Natural killer cell treated with Interleukin-12 subunit alpha and Interleukin-12 subunit beta and Interleukin-15 and Interleukin-18, amount 100 ng/mL, for 72 hours (primary cell): ENCODE measurements around the gene CANX. TPM values are rescaled to one million over a fixed set of nuclear protein-coding genes. Genes with fewer than 3 reads are reported as not detected.
"Not testable (repeated sequence)": the region's sequence is repeated elsewhere in the genome, so short reads cannot be mapped to it uniquely, and the experiment has no call there.

Source experiments
- ATAC-seq, 2 donors: fragments of 150-1000 bp; cut with Tn5 transposase in 1 of 2; sonication (Bioruptor Pico), chemical (Tn5 transposase) in 1 of 2; 2 replicates each; pipeline ENCODE4 v1.10.0; 2021
- DNase-seq: peaks from one replicate; pipeline ENCODE4 v3.0.0; 2022; ENCODE audit warnings: low spot score
- H3K27ac Mint-ChIP-seq, 2 donors: 1 replicate in 1 of 2; 2 replicates in 1 of 2; pipeline ENCODE4 v1.8.0; 2022; ENCODE audit warnings: mixed read lengths in 2 of 2, mild to moderate bottlenecking in 1 of 2, moderate library complexity in 1 of 2
- H3K27me3 Mint-ChIP-seq, 2 donors: 1 replicate in 1 of 2; 2 replicates in 1 of 2; pipeline ENCODE4 v1.8.0; 2022; ENCODE audit warnings: mixed read lengths in 2 of 2
- H3K36me3 Mint-ChIP-seq: one replicate; pipeline ENCODE4 v1.8.0; 2022; ENCODE audit warnings: mixed read lengths
- H3K4me1 Mint-ChIP-seq, 2 donors: 1 replicate in 1 of 2; 2 replicates in 1 of 2; pipeline ENCODE4 v1.8.0; 2022; ENCODE audit warnings: low read depth in 2 of 2, mixed read lengths in 2 of 2, mild to moderate bottlenecking in 1 of 2
- H3K4me3 Mint-ChIP-seq: one replicate; pipeline ENCODE4 v1.8.0; 2022; ENCODE audit warnings: mixed read lengths
- H3K9me3 Mint-ChIP-seq: 2 replicates; pipeline ENCODE4 v1.8.0; 2022; ENCODE audit warnings: mixed read lengths
- total RNA-seq, 2 donors: library from RNA; stranded (reverse); gene quantifications; one replicate each; pipeline ENCODE4 v1.2.3, GENCODE V29; 2022

CANX gene
- total RNA-seq, 2 donors from 2014 or later, result 633 to 749 TPM

DNA sequence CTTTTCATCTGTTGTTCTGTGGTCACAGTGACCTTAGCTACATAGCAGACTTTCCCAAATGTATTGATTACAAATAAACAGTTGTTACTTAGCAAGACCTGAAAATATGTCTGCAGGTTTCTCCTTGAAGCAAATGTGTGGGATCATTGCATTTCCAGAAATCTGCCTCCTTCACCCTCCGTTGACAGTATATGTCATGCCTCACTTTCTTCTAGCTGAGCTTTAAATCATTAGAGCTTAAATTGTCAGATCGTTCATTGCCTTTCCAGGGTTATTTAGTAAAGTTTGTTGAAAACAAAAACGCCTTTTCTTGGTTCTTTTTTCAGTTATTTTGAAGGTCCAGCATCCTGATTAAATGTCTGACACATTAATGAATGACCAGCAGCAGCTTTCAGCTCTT lies 31.6 kb downstream of the CANX start:
- Mint-ChIP-seq H3K27ac (peak overlapping the region; percentile 97 to 98), H3K4me3 (no peak overlapping the region), H3K36me3 (peaks cover 38% of the 10 kb centered on the region), H3K9me3 (no peaks in the 10 kb centered on the region), H3K4me1 (peaks cover 24 to 47% of the 10 kb centered on the region in 2 donors), H3K27me3 (no peaks in the 10 kb centered on the region)
- DNase-seq, result no peak
- ATAC-seq, result no peak

DNA sequence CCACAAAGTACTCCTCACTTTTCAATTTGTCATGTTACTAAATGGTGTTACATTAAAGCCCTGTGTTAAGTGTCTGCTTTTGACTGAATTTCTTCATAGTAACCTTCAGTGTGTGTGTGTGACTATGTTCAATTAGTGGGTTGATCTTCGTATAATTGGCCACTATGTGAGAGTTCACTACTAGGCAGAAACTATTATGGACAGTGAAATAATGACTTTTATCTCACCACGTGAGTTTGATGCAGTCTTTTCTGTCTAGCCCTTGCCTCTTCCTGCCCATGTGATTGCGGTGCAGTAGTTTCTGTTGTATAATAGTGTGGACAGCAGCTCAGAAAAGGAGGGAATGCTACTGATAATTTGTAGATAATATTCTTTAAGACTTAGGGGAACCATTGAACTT lies 32.1 kb downstream of the CANX start:
- H3K27ac Mint-ChIP-seq, result peak overlapping the region; percentile 97 to 98
- ATAC-seq, result no peak
- H3K4me3 Mint-ChIP-seq, result no peak overlapping the region
- peaks cover 38% of the 10 kb centered on the region for H3K36me3 Mint-ChIP-seq
- no peaks in the 10 kb centered on the region for H3K9me3 Mint-ChIP-seq
- H3K27me3 Mint-ChIP-seq, result no peaks in the 10 kb centered on the region
- DNase-seq, result no peak
- H3K4me1 Mint-ChIP-seq, result peaks cover 25 to 47% of the 10 kb centered on the region in 2 donors

DNA sequence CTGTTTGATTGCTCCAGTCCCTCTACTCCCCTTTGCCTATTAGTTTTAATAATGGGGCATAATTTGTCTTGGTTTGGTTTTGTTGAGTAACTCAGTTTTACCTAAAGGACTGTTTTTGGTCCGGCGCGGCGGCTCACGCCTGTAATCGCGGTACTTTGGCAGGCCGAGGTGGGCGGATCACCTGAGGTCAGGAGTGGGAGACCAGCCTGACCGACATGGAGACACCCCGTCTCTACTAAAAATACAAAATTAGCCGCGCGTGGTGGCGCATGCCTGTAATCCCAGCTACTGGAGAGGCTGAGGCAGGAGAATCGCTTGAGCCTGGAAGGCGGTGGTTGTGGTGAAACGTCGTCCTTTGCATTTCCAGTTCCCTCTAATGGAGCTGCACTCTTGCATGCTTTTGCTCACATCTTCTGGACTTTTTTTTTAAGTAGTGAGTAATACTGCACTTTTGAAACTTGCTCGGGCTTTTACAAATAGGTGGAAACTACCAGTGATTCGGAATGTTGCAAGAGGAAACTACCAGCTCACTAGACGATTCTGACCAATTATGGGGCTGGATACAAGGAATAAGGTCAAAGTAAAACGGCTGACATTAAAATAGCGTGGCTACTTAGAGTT lies 33.1 kb downstream of the CANX start:
- Mint-ChIP-seq H3K27me3 (no peaks in the 10 kb centered on the region), H3K9me3 (no peaks in the 10 kb centered on the region), H3K4me1 (peaks cover 27 to 46% of the 10 kb centered on the region in 2 donors), H3K27ac (peak overlapping the region; percentile 97 to 98), H3K4me3 (peak overlapping the region; percentile 68), H3K36me3 (peaks cover 31% of the 10 kb centered on the region)
- peak; percentile 67 for DNase-seq
- ATAC-seq, result peak; percentile 51 to 75

DNA sequence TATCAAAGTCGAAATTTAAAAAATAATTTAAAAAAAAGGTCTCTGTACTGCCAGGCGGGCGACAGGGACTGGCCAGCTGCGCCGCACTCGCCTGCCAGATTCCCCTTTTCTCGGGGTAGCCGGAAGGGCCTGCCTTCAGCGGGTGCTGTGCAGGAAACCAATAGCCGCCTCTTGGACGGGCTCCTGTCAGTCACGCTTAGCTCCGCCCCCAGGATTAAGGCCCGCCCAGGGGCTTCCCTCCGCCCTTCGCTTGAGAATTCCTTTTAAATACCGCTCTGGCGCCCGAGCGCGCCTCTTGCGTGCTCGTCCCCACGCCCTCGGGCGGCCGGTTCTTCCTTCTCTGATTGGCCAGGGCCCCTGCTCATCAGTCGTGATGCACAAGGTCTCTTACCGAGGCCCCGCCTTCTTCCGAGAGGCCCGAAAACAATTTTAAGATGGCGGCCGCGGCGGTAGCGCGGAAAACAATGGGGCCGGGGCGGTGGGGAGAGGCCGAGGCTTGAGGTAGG lies 33.7 kb downstream of the CANX start, which contains the start of gene MAML1:
Gene MAML1, plus strand, starts transcription at position 411 of the 506 bp plus-strand sequence. CDS start 291 bp downstream, outside the sequence.
- Mint-ChIP-seq H3K4me3 (peak within 1 kb of the TSS; percentile 95), H3K27me3 (no peaks in the 10 kb centered on the region), H3K9me3 (no peaks in the 10 kb centered on the region), H3K4me1 (peaks cover 31 to 40% of the 10 kb centered on the region in 2 donors), H3K27ac (peak within 1 kb of the TSS; percentile 97 to 98), H3K36me3 (peaks cover 26% of the 10 kb centered on the region)
- DNase-seq (peak; percentile 100), ATAC-seq (peak; percentile 97 to 98)

DNA sequence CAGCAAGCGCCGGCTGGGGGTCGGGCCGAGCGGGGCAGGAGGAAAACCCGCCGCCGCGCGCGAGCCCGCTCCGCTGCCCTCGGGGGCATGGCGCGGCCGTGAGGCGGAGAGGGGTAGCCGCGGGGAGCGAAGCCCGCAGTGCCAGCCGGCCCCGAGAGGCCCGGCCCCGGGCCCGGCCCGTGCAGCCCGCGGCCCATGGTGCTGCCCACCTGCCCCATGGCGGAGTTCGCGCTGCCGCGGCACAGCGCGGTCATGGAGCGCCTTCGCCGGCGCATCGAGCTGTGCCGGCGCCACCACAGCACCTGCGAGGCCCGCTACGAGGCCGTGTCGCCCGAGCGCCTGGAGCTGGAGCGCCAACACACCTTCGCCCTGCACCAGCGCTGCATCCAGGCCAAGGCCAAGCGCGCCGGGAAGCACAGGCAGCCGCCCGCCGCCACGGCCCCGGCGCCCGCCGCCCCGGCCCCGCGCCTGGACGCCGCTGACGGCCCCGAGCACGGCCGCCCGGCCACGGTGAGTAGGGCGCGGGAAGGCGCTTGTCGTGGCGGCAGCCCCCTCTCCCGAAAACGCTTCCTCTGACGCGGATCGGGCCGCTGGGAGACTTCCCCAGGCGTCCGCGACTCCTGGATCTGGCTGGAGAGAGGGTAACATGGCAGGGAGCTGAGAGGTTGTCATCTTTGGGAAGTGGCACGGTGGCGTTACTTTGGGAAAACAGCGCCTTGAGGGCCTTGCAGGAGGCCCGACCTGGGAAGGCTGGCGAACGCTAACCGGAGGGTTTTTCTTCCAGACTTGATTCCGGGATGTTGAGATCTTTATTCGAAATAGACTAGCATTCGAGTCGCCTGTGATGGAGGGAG lies 34.4 kb downstream of the CANX start:
- Mint-ChIP-seq H3K4me3 (peak overlapping the region; percentile 95), H3K27ac (peak overlapping the region; percentile 97 to 98), H3K27me3 (no peaks in the 10 kb centered on the region), H3K4me1 (peaks cover 35 to 44% of the 10 kb centered on the region in 2 donors), H3K36me3 (peaks cover 19% of the 10 kb centered on the region), H3K9me3 (no peaks in the 10 kb centered on the region)
- ATAC-seq (peak; percentile 50 to 58), DNase-seq (peak; percentile 61)

DNA sequence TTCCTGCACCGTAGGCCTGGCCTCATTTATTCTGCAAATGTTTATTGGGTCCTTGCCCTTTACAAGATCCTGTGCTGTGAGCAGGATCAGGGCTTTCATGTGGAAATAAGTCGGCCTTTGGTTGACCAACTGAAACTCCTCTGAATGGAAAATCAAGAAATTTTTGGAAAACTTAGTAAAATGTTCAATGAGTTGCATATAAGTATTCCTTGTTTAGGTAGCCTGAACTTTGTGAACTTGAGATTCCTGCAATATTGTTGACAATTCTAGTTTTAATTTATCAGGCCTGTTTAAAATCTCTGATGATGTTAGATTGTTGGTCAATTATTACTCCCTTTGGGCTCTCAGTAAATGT lies 35.0 kb downstream of the CANX start:
- Mint-ChIP-seq H3K9me3 (no peaks in the 10 kb centered on the region), H3K4me3 (peak overlapping the region; percentile 95), H3K27me3 (no peaks in the 10 kb centered on the region), H3K27ac (peak overlapping the region; percentile 83 to 84), H3K4me1 (peaks cover 41 to 50% of the 10 kb centered on the region in 2 donors), H3K36me3 (peaks cover 25% of the 10 kb centered on the region)
- DNase-seq, result no peak
- ATAC-seq, result no peak

DNA sequence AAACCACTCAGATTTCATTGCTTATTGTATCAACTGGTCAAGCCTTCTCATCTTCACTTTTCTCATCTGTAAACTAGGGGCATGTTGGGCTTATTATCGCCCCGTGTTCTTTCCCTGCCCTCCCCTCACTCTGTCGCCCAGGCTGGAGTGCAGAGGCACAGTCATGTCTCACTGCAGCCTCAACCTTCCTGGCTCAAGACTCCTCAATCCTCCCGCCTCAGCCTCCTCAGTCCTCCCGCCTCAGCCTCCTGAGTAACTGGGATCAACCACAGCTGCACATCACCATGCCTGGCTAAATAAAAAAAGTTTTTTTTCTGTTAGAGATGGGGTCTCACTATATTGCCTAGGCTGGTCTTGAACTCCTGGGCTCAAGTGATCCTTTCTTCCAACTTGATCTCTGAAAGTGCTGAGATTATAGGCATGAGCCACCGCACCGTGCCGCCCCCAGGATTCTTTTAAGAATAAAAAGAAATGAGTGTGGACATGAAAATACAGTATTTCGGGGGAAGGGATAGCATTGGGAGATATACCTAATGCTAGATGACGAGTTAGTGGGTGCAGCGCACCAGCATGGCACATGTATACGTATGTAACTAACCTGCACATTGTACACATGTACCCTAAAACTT lies 35.9 kb downstream of the CANX start:
- Mint-ChIP-seq H3K27ac (peak overlapping the region; percentile 83 to 84), H3K36me3 (peaks cover 25% of the 10 kb centered on the region), H3K9me3 (no peaks in the 10 kb centered on the region), H3K27me3 (no peaks in the 10 kb centered on the region), H3K4me3 (peak overlapping the region; percentile 95), H3K4me1 (peaks cover 47 to 56% of the 10 kb centered on the region in 2 donors)
- DNase-seq (no peak), ATAC-seq (no peak)

DNA sequence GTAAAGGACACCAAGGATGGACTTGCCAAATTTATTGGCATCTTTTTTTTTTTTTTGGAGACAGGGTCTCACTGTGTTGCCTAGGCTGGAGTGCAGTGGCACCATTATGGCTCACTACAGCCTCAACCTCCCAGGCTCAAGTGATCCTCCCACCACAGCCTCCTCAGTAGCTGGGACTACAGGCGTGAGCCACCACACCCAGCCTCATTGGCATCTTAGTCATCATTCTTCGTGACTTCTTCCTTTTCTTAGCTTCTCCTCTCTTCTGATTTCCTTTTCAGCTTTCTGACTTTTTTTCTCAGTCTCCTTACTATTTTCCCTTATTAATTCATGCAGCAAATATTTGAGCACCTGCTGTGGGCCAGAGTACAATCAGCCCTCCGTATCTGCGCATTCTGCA lies 40.0 kb downstream of the CANX start:
- ATAC-seq, result no peak
- Mint-ChIP-seq H3K9me3 (no peaks in the 10 kb centered on the region), H3K36me3 (peaks cover 11% of the 10 kb centered on the region), H3K27me3 (no peaks in the 10 kb centered on the region), H3K4me3 (peak overlapping the region; percentile 45), H3K4me1 (peaks cover 44% of the 10 kb centered on the region in 2 donors), H3K27ac (peak overlapping the region; percentile 57 to 73)
- no peak for DNase-seq

DNA sequence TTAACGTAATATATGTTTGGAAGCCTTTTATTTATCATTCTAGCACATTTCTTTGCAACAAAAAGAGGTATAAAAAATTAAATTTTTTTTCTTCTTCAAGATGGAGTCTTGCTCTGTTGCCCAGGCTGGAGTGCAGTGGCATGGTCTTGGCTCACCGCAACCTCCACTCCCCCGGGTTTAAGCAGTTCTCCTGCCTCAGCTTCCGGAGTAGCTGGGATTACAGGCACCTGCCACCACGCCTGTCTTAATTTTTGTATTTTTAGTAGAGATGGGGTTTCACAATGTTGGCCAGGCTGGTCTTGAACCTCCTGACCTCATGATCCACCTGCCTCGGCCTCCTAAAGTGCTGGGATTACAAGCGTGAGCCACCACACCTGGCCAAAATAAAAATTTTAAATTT lies 45.3 kb downstream of the CANX start:
- not testable (repeated sequence) for ATAC-seq, H3K27me3 Mint-ChIP-seq, H3K36me3 Mint-ChIP-seq, H3K4me3 Mint-ChIP-seq, H3K27ac Mint-ChIP-seq, H3K9me3 Mint-ChIP-seq, DNase-seq
- H3K4me1 Mint-ChIP-seq, result peaks cover 30 to 37% of the 10 kb centered on the region in 2 donors

DNA sequence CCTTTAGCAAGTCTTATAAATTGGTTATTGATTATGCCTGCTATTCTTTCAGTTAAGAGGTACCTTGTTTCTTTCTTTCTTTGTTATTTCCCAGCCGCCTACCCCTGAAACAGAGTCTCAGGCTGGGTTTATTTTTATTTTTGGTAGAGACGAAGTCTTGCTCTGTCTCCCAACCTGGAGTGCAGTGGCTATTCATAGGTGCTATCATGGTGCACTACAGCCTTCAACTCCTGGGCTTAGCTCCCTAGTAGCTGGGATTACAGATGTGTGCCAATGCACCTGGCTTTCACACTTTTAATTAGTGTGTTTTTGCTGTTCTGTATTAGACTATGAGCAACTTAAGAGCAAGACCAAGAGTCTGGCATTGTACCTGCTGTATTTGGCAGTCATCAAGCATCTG lies 48.1 kb downstream of the CANX start:
- Mint-ChIP-seq H3K9me3 (no peaks in the 10 kb centered on the region), H3K27ac (peak overlapping the region in 1 of 2 donors; percentile 50), H3K36me3 (no peaks in the 10 kb centered on the region)

DNA sequence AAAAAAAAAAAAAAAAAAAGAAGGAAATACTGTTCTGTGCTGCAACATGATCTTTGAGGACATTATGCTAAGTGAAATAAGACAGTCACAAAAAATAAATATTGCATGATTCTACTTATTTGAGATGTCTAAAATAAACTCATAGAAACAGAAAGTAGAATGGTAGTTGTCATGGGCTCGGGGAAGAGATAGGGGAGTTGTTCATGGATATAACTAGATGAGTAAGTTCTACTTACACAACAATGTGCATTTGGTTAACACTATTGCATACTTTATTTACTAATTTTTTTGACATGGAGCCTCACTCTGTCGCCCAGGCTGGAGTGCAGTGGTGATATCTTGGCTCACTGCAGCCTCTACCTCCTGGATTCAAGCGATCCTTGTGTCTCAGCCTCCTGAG lies 49.0 kb downstream of the CANX start:
- H3K9me3 Mint-ChIP-seq, result no peaks in the 10 kb centered on the region
- no peak overlapping the region for H3K27ac Mint-ChIP-seq

More for the DNA sequence above, 48.1 kb downstream of the CANX start:
- Mint-ChIP-seq H3K4me3 (peak overlapping the region; percentile 19), H3K4me1 (peaks cover 18 to 27% of the 10 kb centered on the region in 2 donors), H3K27me3 (no peaks in the 10 kb centered on the region)
- DNase-seq, result no peak
- ATAC-seq, result no peak

DNA sequence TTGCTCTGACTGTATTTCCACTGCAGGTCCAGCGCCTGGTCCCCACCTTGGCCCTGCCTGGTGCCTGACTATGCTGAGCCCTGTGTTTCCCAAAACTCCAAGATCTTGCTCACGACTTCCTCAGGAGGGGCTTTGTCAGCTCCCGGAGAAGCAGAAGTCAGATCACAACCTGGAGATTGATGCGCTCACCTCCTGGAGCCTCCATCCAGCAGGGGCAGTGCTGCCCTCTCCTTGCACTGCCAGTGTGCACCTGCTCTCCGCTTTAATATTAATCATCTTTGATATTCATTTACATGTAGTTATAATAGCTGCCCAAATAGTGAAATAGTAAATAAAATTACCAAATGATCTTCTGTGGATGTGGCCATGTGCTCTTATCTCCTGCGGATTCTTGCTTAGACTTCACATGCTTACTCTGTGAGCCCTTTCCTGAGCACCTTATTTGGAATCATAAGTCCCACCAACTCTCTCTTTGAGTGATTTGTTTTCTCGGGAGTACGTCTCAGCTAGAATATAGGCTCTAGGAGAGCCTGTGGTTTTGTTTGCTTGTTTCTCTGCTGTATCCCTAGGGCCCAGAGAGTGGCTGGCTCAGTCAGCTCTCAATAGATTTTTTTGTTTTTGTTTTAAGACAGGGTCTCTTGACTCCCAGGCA lies 51.2 kb downstream of the CANX start:
- ATAC-seq, result no peak
- Mint-ChIP-seq H3K27ac (peak overlapping the region in 1 of 2 donors; percentile 58), H3K4me1 (peaks cover 34 to 44% of the 10 kb centered on the region in 2 donors), H3K4me3 (no peak overlapping the region), H3K9me3 (no peaks in the 10 kb centered on the region), H3K27me3 (no peaks in the 10 kb centered on the region), H3K36me3 (no peaks in the 10 kb centered on the region)
- no peak for DNase-seq

More for the DNA sequence above, 49.0 kb downstream of the CANX start:
- ATAC-seq, result peak in 1 of 2 donors; percentile 73
- no peak for DNase-seq
- Mint-ChIP-seq H3K4me3 (no peak overlapping the region), H3K27me3 (no peaks in the 10 kb centered on the region), H3K4me1 (peaks cover 18 to 27% of the 10 kb centered on the region in 2 donors), H3K36me3 (no peaks in the 10 kb centered on the region)

DNA sequence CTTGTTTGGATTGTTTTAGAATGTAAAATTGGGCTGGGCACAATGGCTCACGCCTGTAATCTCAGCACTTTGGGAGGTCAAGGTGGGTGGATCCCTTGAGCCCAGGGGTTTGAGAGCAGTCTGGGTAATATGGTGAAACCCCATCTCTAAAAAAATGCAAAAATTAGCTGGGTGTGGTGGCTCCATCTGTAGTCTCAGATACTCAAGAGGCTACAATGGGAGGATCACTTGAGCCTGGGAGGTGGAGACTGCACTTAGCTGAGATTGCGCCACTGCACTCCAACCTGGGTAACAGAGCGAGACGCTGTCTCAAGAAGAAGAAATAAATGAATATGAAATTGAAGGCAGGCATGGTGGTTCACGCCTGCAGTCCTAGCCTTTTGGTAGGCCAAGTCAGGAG lies 55.2 kb downstream of the CANX start:
- no peaks in the 10 kb centered on the region for H3K36me3 Mint-ChIP-seq
- ATAC-seq (no peak), DNase-seq (no peak)
- peak overlapping the region; percentile 0 to 11 for H3K27ac Mint-ChIP-seq
- H3K4me1 Mint-ChIP-seq, result peaks cover 21 to 42% of the 10 kb centered on the region in 2 donors
- no peaks in the 10 kb centered on the region for H3K27me3 Mint-ChIP-seq
- no peak overlapping the region for H3K4me3 Mint-ChIP-seq
- no peaks in the 10 kb centered on the region for H3K9me3 Mint-ChIP-seq
